A549 (cell line): ENCODE results near the gene TMEM59L. TPM values are rescaled to one million over a fixed set of nuclear protein-coding genes. Genes with fewer than 3 reads are reported as not detected.

Source experiments
- ATAC-seq, 2 experiments: fragments of 200-7000 bp in 1 of 2; fragments of >200 bp in 1 of 2; cut with Nextera tagmentation in 1 of 2; cut with Tn5 transposase in 1 of 2; 3 replicates each; pipeline versions ENCODE4 v1.8.0 to v1.9.1; 2018 to 2020; ENCODE audit warnings: mild to moderate bottlenecking in 1 of 2, moderate library complexity in 1 of 2
- CTCF ChIA-PET: fragments of 300-600 bp; sonication (Branson Sonifier 250); formaldehyde crosslinking; extraction: SDS; loops from one replicate; lab custom pipeline; 2021; ENCODE audit warnings: antibody characterized with exemption, inconsistent platforms; lab: Yijun Ruan, JAX
- POLR2A ChIA-PET: fragments of 350-600 bp; formaldehyde crosslinking; extraction: SDS; loops from one replicate; lab custom pipeline; 2021; ENCODE audit warnings: antibody characterized with exemption, inconsistent platforms; lab: Yijun Ruan, JAX
- DNase-seq, 2 experiments: peaks; one replicate each; pipeline versions ENCODE4 v3.0.0 to v3.0.0-alpha.2; 2011 to 2016; ENCODE audit warnings: low read depth in 1 of 2, low spot score in 1 of 2
- FAIRE-seq: peaks from 2 replicates; lab custom pipeline; 2011; peaks lifted over from hg19 to GRCh38; lab: Jason Lieb, UNC
- H3K27ac ChIP-seq, 2 experiments: fragments of >200 bp; sonication (Bioruptor Twin); formaldehyde crosslinking; 3 replicates each; pipeline ENCODE4 v1.5.1; 2016 to 2017
- H3K4me1 ChIP-seq: fragments of >200 bp; sonication (Bioruptor Twin); formaldehyde crosslinking; 3 replicates; pipeline ENCODE4 v1.6.1; 2016
- H3K4me2 ChIP-seq: fragments of >200 bp; sonication (Bioruptor Twin); formaldehyde crosslinking; 3 replicates; pipeline ENCODE4 v1.6.1; 2016
- H3K4me3 ChIP-seq: fragments of >200 bp; sonication (Bioruptor Twin); formaldehyde crosslinking; 3 replicates; pipeline ENCODE4 v1.5.1; 2016
- H3K9me3 ChIP-seq: fragments of >200 bp; sonication (Bioruptor Twin); formaldehyde crosslinking; 3 replicates; pipeline ENCODE4 v1.6.1; 2016
- BHLHE40 ChIP-seq: IDR thresholded peaks from 2 replicates; pipeline ENCODE4 v1.6.1; 2012; ENCODE audit warnings: low read depth, low read length, inconsistent platforms
- CBX2 ChIP-seq: fragments of 200-600 bp; sonication (generic); IDR thresholded peaks from 2 replicates; pipeline ENCODE4 v1.6.1; 2016; ENCODE audit warnings: low read depth, mild to moderate bottlenecking, borderline replicate concordance
- CBX8 ChIP-seq: fragments of 200-600 bp; sonication (generic); IDR thresholded peaks from 2 replicates; pipeline ENCODE4 v1.6.1; 2016
- CHD4 ChIP-seq: fragments of 200-600 bp; sonication (generic); IDR thresholded peaks from 2 replicates; pipeline ENCODE4 v1.6.1; 2016; ENCODE audit warnings: antibody characterized with exemption, mild to moderate bottlenecking, borderline replicate concordance
- EHF ChIP-seq: fragments of 250-450 bp; sonication (Bioruptor Pico); IDR thresholded peaks from 2 replicates; pipeline ENCODE4 v1.5.0; 2020; ENCODE audit warnings: mild to moderate bottlenecking
- ESRRA ChIP-seq: fragments of 150-350 bp; IDR thresholded peaks from 2 replicates; pipeline ENCODE4 v1.6.1; 2014; ENCODE audit warnings: mild to moderate bottlenecking, low read length, borderline replicate concordance
- HEYL ChIP-seq: fragments of 250-450 bp; sonication (Bioruptor Pico); IDR thresholded peaks from 2 replicates; pipeline ENCODE4 v1.8.0; 2021; ENCODE audit warnings: mild to moderate bottlenecking, moderate library complexity
- HOXA7 ChIP-seq: fragments of 250-450 bp; sonication (Bioruptor Pico); IDR thresholded peaks from 2 replicates; pipeline ENCODE4 v1.5.0; 2020; ENCODE audit warnings: mild to moderate bottlenecking, moderate library complexity
- KDM1A ChIP-seq: fragments of 200-600 bp; sonication (generic); IDR thresholded peaks from 2 replicates; pipeline ENCODE4 v1.6.1; 2016; ENCODE audit warnings: low read depth, mild to moderate bottlenecking
- NPAS2 ChIP-seq: fragments of 250-450 bp; sonication (Bioruptor Pico); IDR thresholded peaks from 2 replicates; pipeline ENCODE4 v1.8.0; 2022; ENCODE audit warnings: mild to moderate bottlenecking, moderate library complexity, borderline replicate concordance
- PBX3 ChIP-seq: IDR thresholded peaks from 2 replicates; pipeline ENCODE4 v1.6.1; 2012
- PHF8 ChIP-seq: fragments of 200-600 bp; sonication (generic); IDR thresholded peaks from 2 replicates; pipeline ENCODE4 v1.6.1; 2016; ENCODE audit warnings: low read depth, mild to moderate bottlenecking, antibody characterized with exemption, moderate library complexity, borderline replicate concordance
- POLR2A ChIP-seq: IDR thresholded peaks from 2 replicates; pipeline ENCODE4 v1.6.1; 2012; ENCODE audit warnings: mild to moderate bottlenecking, low read length
- POLR2AphosphoS2 ChIP-seq: conservative IDR thresholded peaks from 2 replicates; pipeline ENCODE4 v1.6.1; 2012; ENCODE audit warnings: low read length, improper control_type of control experiment, inconsistent platforms
- RAD21 ChIP-seq, 2 experiments: fragments of >200 bp in 1 of 2; sonication (Bioruptor Twin) in 1 of 2; formaldehyde crosslinking in 1 of 2; IDR thresholded peaks in 1 of 2; conservative IDR thresholded peaks in 1 of 2; 2 replicates in 1 of 2; 3 replicates in 1 of 2; pipeline ENCODE4 v1.6.1; 2012 to 2018; ENCODE audit warnings: inconsistent platforms in 1 of 2
- RFX5 ChIP-seq: fragments of 450-650 bp; IDR thresholded peaks from 2 replicates; pipeline ENCODE4 v1.7.1; 2014; ENCODE audit warnings: antibody characterized with exemption, mild to moderate bottlenecking, moderate library complexity
- TP53 ChIP-seq: fragments of 250-450 bp; sonication (Bioruptor Pico); IDR thresholded peaks from 2 replicates; pipeline ENCODE4 v1.5.0; 2021; ENCODE audit warnings: mild to moderate bottlenecking, moderate library complexity
- WGBS: methylation state at CpG from one replicate; pipeline ENCODE4 v1.1.6; 2017; ENCODE audit errors: missing lambda C conversion rate; 5-methylcytosine and 5-hydroxymethylcytosine counted together
- polyA plus RNA-seq, 4 experiments: library from polyadenylated mRNA; depleted of rRNA in 3 of 4; stranded (reverse); fragments of >200 nt; fragmentation: RNase III in 1 of 4; extraction: RNeasy Plus Mini Kit Qiagen cat#74134 plus additional on column Dnase treatment in 1 of 4; gene quantifications; 2 replicates in 3 of 4; 3 replicates in 1 of 4; pipeline ENCODE4 v1.2.3, GENCODE V29; 2011 to 2017
- TF ChIP-seq, protein P1 (sequence below): fragments of 200-600 bp; sonication (generic); IDR thresholded peaks from 2 replicates; pipeline ENCODE4 v1.6.1; 2016; ENCODE audit warnings: antibody characterized with exemption, mild to moderate bottlenecking, moderate library complexity
- TF ChIP-seq, protein P2 (sequence below): fragments of >200 bp; sonication (Bioruptor Twin); formaldehyde crosslinking; IDR thresholded peaks from 3 replicates; pipeline ENCODE4 v1.5.1; 2016

The TMEM59L gene
- polyA plus RNA-seq, 2 of the 4 experiments (the other 2 are of a cell fraction) = 0.94 to 4.6 TPM

DNA sequence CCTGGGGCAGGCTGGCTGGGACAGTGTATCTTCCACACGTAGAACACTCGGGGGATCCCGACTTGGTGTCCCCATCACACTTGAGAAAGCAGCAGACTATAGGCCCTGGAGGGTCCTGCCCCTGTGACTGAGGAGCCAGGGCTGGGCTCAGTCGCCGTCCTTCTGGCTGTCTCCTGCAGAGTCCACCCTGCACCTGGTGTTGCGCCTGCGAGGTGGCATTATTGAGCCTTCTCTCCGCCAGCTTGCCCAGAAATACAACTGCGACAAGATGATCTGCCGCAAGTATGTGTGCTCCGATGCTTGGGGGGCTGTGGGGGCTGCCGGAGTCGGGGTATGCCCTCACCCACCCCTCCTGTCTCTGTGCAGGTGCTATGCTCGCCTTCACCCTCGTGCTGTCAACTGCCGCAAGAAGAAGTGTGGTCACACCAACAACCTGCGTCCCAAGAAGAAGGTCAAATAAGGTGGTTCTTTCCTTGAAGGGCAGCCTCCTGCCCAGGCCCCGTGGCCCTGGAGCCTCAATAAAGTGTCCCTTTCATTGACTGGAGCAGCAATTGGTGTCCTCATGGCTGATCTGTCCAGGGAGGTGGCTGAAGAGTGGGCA lies 37.9 kb upstream of the TMEM59L start (continued):
- TF ChIP-seq, protein P1, sequence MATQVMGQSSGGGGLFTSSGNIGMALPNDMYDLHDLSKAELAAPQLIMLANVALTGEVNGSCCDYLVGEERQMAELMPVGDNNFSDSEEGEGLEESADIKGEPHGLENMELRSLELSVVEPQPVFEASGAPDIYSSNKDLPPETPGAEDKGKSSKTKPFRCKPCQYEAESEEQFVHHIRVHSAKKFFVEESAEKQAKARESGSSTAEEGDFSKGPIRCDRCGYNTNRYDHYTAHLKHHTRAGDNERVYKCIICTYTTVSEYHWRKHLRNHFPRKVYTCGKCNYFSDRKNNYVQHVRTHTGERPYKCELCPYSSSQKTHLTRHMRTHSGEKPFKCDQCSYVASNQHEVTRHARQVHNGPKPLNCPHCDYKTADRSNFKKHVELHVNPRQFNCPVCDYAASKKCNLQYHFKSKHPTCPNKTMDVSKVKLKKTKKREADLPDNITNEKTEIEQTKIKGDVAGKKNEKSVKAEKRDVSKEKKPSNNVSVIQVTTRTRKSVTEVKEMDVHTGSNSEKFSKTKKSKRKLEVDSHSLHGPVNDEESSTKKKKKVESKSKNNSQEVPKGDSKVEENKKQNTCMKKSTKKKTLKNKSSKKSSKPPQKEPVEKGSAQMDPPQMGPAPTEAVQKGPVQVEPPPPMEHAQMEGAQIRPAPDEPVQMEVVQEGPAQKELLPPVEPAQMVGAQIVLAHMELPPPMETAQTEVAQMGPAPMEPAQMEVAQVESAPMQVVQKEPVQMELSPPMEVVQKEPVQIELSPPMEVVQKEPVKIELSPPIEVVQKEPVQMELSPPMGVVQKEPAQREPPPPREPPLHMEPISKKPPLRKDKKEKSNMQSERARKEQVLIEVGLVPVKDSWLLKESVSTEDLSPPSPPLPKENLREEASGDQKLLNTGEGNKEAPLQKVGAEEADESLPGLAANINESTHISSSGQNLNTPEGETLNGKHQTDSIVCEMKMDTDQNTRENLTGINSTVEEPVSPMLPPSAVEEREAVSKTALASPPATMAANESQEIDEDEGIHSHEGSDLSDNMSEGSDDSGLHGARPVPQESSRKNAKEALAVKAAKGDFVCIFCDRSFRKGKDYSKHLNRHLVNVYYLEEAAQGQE = no peak
- no peak for TF ChIP-seq POLR2AphosphoS2
- no peak for TF ChIP-seq RFX5
- TF ChIP-seq HOXA7 (CRISPR knock-in tag) = no peak

DNA sequence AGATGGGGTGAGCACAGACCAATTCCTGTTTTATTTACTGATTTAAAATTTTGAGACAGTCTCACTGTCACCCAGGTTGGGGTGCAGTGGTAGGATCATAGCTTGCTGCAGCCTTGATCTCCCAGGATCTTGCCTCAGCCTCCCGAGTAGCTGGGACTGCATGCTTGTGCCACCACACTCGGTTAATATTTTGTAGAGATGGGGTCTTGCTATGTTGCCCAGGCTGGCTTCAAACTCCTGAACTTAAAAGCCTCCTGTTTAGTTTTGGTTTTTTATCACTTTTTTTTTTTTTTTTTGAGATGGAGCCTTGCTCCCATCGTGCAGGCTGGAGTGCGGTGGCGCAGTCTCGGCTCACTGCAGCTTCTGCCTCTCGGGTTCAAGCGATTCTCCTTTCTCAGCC lies 36.3 kb upstream of the TMEM59L start:
- Histone ChIP-seq H3K4me1 (peaks cover 14% of the 10 kb centered on the region), H3K27ac (no peak overlapping the region), H3K9me3 (no peaks in the 10 kb centered on the region), H3K4me2 (no peak overlapping the region), H3K4me3 (no peak overlapping the region)
- TF ChIP-seq CBX2 (no peak), TP53 (CRISPR knock-in tag) (no peak), EHF (CRISPR knock-in tag) (no peak), ESRRA (no peak), CHD4 (no peak), KDM1A (no peak), HOXA7 (CRISPR knock-in tag) (no peak)
- ChIA-PET POLR2A (no interaction called here), CTCF (interaction anchor here (1.6 to 3.8 kb wide), 2 partner anchors 12 to 271 kb away, joined by 3 to 22 read pairs; partner anchors contain the start of gene REX1BD)
- no peak for FAIRE-seq
- ATAC-seq = no peak
- no peak for DNase-seq
- WGBS = 95% methylated on average over 8 of the region's 8 CpGs

GRCh38 chr19:18577365-18577914 lies 35.2 kb upstream of the TMEM59L start:
- FAIRE-seq = no peak
- no peak for ATAC-seq
- Histone ChIP-seq H3K9me3 (no peaks in the 10 kb centered on the region), H3K4me3 (no peak overlapping the region), H3K27ac (no peak overlapping the region), H3K4me2 (no peak overlapping the region), H3K4me1 (peaks cover 14% of the 10 kb centered on the region)
- no peak for DNase-seq
- WGBS = 93% methylated on average over 20 of the region's 21 CpGs
- CTCF ChIA-PET = interaction anchor here (1.6 to 3.8 kb wide), 3 partner anchors 11 to 269 kb away, joined by 3 to 22 read pairs (median 4); partner anchors contain the start of gene REX1BD
- TF ChIP-seq CBX8 (no peak), PHF8 (no peak), RAD21 (conservative IDR thresholded peaks at IDR 0.05 in 1 of 2, IDR thresholded peaks at IDR 0.05 in 1 of 2) (no peak), PBX3 (no peak), HEYL (CRISPR knock-in tag) (no peak), BHLHE40 (no peak), ESRRA (no peak), RFX5 (no peak), POLR2A (no peak), KDM1A (no peak), NPAS2 (CRISPR knock-in tag) (no peak)
- TF ChIP-seq, protein P2, sequence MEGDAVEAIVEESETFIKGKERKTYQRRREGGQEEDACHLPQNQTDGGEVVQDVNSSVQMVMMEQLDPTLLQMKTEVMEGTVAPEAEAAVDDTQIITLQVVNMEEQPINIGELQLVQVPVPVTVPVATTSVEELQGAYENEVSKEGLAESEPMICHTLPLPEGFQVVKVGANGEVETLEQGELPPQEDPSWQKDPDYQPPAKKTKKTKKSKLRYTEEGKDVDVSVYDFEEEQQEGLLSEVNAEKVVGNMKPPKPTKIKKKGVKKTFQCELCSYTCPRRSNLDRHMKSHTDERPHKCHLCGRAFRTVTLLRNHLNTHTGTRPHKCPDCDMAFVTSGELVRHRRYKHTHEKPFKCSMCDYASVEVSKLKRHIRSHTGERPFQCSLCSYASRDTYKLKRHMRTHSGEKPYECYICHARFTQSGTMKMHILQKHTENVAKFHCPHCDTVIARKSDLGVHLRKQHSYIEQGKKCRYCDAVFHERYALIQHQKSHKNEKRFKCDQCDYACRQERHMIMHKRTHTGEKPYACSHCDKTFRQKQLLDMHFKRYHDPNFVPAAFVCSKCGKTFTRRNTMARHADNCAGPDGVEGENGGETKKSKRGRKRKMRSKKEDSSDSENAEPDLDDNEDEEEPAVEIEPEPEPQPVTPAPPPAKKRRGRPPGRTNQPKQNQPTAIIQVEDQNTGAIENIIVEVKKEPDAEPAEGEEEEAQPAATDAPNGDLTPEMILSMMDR = no peak
- POLR2A ChIA-PET = interaction anchor here (0.6 kb wide), 1 partner anchor 62 kb away, joined by 3 read pairs; no protein-coding TSS in a partner anchor
